HG03066 (cell line): ENCODE results near the gene ZNF70.

ENCODE experiments used
- ATAC-seq: cut with Tn5 transposase; IDR thresholded peaks from one replicate; pipeline ENCODE4 v1.9.1; 2021; ENCODE audit warnings: low read depth; ENCODE audit not compliant: unreplicated experiment

The ZNF70 gene

DNA sequence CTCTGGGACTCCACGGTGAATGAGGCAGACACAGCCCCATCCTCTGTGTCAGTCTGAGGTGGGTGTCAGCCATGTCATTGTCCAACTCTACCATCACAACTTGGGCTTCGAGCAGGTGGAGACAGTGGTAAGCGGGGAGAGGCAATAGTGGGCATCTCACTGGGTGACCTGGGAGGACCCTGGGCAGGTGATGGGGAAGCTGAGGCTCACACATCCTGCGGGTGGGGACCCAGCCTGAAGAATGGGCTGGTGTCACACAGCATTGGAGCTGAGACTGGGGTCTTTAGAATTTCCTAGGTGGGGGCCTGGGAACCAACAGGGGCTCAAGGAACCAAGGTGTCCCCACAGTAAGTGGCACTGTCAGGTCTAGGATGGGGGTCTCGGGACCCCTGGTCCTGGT lies 28.8 kb upstream of the ZNF70 start:
- no peak for ATAC-seq

DNA sequence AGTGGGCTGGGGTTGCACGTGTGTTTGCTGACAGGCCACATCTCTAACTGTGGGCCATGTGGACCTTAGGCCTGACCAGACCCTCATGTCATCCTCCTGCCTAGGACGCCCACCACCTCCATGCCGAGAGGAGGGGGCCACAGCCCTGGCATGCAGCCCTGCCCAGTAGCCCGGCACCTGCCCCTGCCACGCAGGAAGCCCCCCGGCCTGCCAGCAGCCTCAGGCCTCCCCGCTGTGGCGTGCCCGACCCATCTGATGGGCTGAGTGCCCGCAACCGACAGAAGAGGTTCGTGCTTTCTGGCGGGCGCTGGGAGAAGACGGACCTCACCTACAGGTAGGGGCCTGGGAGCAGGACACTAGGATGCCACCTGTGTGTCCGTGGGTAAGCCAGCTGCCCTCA lies 28.2 kb upstream of the ZNF70 start:
- no peak for ATAC-seq

GRCh38 chr22:23778577-23778900 lies 27.6 kb upstream of the ZNF70 start:
- no peak for ATAC-seq

DNA sequence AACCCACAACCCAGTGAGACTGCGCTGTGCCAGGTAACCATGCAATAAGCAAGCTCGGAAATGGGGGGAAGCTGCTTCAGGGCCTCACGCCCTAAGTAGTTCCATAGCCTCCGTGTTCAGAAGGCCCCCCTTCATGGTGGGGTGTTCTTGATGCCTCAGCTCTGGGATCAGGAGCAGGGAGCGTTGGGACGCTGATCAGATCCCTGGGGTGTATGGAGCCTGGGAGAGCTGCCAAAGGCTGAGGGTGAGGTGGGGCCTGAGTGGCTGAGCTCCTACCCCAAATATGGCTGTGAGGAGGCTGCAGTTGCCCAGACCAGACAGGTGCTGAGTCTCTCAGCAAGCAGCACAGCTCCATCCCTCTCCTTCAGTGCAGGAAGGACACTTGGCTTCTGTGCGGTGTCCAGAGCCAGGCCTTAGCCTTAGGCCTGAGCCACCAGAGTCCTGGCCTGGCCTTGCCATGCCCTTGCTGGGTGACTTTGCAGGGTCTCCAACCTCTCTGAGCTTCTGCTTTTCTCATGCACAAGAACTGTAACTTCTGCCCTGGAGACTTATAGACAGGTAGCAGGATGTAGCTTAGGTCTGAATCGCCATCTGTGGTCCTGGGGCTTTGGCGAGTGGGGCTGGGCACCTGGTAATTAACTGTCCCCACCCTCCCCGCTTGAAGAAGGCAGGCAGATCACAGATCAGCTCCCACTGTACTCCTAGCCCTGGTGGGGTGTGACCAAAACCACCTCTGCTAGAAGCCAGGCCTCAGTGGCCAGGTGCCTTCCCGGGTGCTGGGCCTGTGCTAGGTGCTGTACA lies 27.1 kb upstream of the ZNF70 start:
- ATAC-seq = no peak

GRCh38 chr22:23775779-23776375 lies 25.0 kb upstream of the ZNF70 start:
- ATAC-seq = no peak

DNA sequence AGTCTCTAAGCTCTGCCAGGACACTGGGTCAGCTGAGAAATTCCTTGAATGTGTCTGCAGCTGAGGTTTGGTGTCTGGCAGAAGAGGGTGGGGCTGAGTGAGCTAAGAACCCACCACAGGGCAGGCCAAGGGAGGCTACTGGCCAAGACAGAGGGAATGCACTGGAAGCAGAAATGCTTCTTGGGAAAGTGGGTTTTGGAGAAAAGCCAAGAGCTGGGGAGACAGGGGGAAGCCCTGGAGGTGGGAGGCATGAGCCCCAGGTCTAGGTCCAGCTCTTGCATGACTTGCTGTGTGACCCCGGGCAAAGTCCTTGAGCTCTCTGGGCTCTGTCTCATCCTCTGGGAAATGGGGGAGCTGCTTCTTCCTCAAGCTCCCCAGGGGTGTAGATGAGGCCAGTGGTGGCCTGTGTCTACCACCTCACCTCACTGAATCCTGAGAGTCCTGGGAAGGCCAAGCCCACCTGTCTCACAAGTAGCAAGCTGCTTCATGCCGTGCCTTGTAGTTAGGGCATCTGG lies 24.1 kb upstream of the ZNF70 start:
- no peak for ATAC-seq

GRCh38 chr22:23774114-23774921 lies 23.4 kb upstream of the ZNF70 start:
- ATAC-seq = no peak

GRCh38 chr22:23773483-23774113 lies 22.7 kb upstream of the ZNF70 start:
- ATAC-seq = no peak

DNA sequence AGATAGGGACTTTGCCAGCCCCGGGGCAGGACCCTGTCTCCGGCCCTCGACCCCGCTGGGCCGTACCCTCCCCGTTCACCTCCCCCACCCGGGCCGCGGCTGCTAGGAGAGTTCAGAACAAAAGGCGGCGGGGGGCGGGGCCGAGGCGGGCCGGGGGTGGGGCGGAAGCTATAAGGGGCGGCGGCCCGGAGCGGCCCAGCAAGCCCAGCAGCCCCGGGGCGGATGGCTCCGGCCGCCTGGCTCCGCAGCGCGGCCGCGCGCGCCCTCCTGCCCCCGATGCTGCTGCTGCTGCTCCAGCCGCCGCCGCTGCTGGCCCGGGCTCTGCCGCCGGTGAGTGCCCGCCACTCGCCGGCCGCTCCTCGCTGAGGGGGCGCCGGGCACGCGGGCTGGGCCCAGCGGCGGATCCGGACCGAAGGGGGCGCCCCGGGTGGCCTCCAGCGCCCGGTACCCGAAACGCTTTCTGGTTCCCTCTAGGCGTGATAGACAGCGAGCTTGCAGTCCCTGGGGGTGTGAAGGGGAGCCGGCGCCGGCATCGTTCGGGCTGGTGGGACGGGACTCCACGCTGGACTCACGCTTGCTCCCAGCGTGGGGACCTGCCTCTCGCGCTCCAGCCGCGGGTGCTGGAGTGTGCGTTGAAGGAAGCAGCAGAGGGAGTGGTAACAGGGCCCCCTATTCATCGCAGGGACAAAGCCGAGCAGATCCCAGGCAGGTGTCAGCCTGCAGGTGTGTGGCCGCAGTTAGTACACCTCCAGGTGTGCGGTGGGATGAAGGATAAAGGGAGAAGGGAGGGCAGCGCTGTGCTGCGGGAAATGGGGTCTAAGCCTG lies 21.9 kb upstream of the ZNF70 start, which contains the start of gene MMP11:
Gene MMP11, plus strand, starts transcription at position 201 of the 825 bp plus-strand sequence. Its CDS starts 22 bp downstream, at position 223.
- no peak for ATAC-seq

- ATAC-seq = no peak
These were observed 21.4 kb upstream of the ZNF70 start for GRCh38 chr22:23772315-23772648.

DNA sequence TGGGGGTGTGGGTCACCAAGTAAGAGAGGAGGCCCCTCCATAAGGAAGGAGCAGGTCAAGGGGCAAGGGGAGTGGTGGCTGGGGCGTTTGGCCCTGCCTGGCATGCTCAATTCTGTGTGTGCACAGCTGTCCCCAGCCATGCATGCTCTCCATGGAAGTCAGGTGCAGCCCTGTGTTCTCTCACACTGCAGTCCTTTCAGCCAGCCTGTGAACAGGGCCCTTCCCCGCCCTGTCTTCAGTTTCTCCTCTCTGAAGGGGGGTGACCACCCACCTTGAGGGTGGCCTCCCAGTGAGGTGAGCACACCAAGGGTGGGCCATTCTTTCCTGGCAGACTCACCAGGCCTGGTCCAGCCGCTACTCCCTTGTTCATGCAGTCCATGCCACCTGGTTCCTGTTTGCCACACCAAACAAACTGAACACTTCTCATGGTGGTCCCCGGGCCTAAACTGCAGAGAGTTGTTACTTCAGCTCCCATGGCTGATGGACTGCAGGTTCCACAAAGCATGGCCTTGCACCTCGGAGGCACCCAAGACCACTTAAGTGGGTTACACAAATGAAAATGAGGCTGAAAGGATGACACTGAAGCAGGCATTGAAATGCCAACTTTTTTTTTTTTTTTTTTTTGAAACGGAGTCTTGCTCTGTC lies 18.5 kb upstream of the ZNF70 start:
- no peak for ATAC-seq

- peak; percentile 44 for ATAC-seq
These were observed 17.0 kb upstream of the ZNF70 start, which contains the start of gene CHCHD10 for GRCh38 chr22:23767673-23768548. Gene CHCHD10, minus strand, starts transcription at chr22:23767972. Its CDS starts 98 bp downstream, at chr22:23767874.

DNA sequence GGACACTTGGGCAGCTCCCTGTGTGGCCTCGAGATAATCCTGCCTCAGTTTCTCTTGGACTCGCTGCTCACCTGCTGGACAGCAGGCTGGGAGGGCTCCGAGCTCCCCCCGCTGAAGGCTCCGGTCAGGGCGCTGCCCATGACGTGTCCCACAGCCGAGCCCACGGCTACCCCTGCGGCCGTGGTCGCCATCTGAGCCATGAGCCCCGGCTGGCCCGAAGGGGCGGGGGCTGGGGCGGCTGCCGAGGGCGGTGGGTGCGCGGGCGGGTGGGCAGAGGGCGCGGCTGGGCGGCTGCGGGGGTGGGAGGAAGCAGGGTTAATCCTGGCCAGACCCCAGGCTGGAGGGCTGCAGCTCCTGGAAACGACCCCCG lies 16.4 kb upstream of the ZNF70 start:
- ATAC-seq = no peak

- no peak for ATAC-seq
These were observed 14.3 kb upstream of the ZNF70 start for GRCh38 chr22:23764899-23765881.

DNA sequence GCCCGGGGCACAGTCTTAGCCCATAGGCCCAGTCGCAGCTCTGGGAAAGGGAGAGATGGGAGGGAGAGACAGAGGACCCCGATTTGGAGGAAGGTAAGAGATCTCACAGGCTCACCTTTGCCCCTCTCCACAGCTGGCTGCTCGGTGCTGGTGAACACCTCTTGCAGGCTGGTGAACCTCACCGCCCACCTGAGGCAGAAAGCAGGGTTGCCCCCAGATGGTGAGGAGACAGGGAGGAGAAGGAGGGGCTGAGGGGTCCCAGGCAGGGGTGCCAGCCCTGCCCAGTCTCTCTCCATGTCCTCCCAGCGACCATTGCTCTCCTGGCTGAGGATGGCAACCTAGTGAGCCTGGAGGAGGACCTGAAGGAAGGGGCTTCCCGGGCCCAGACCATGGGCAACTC lies 13.0 kb upstream of the ZNF70 start:
- ATAC-seq = no peak

- no peak for ATAC-seq
These were observed 12.7 kb upstream of the ZNF70 start for GRCh38 chr22:23763579-23763945.

DNA sequence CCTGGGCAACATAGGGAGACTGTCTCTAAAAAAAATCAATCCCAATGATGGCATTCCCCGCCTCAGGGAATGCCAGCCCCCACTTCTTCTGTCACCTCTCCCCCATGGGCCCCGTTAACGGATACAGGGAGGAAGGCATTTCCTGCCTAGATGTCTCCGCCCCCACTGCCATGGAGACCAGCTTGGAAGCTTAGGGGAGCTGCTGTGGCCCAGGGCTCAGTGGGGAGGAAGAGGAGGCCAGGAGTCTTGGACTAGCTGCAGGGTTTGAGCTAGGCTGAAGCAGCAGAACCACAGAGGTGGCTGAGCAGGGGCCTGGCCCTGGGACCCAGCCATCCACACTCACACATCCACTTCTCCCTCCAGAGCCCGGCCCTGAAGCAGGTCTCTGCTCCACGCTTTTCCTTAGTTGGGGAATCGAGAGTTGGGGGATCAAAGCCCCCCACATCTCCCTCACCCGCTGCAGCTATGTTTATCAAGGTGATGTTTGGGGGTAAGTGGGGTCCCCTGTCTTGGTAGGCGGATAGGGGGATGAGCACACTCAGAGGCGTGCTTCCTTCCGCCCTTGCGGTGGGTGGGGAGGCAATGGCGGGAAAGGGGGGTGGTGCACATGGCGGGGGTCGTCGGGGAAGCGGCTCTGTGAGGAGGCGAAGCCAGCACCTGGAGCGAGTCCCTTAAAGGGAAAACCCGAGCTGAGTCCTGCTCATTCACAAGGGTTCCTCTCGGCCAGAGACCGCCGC lies 12.1 kb upstream of the ZNF70 start, which contains the start of gene C22orf15:
Gene C22orf15, plus strand, starts transcription at position 149 of the 737 bp plus-strand sequence. Its CDS starts 317 bp downstream, at position 466.
- ATAC-seq = no peak
